Activated B cell treated with CpG ODN at 0.5 μM for 24 hours (primary cell): ENCODE results near the gene SNAP25. TPM values are rescaled to one million over a fixed set of nuclear protein-coding genes. Genes with fewer than 3 reads are reported as not detected.

Experiments used
- ATAC-seq: fragments of 200-7000 bp; cut with Tn5 transposase; one replicate; pipeline ENCODE4 v1.10.0; 2021; ENCODE audit warnings: low read depth, mild to moderate bottlenecking, moderate library complexity
- CTCF ChIA-PET: fragments of 350-600 bp; sonication (Branson Sonifier 250); formaldehyde crosslinking; loops from one replicate; lab custom pipeline; 2021; ENCODE audit warnings: antibody characterized with exemption; lab: Charles Lee
- POLR2A ChIA-PET: fragments of 350-600 bp; sonication (Branson Sonifier 250); formaldehyde crosslinking; loops from one replicate; lab custom pipeline; 2021; ENCODE audit warnings: antibody characterized with exemption; lab: Charles Lee
- DNase-seq: peaks from one replicate; pipeline ENCODE4 v3.0.0; 2022
- H3K27ac Mint-ChIP-seq: one replicate; pipeline ENCODE4 v1.8.0; 2020; ENCODE audit warnings: mixed read lengths
- H3K27me3 Mint-ChIP-seq: one replicate; pipeline ENCODE4 v1.8.0; 2021; ENCODE audit warnings: mixed read lengths
- H3K36me3 Mint-ChIP-seq: one replicate; pipeline ENCODE4 v1.8.0; 2021; ENCODE audit warnings: low read depth, mixed read lengths
- H3K4me1 Mint-ChIP-seq: one replicate; pipeline ENCODE4 v1.8.0; 2021; ENCODE audit warnings: mixed read lengths
- H3K4me3 Mint-ChIP-seq: one replicate; pipeline ENCODE4 v1.8.0; 2020; ENCODE audit warnings: mild to moderate bottlenecking, mixed read lengths
- H3K9me3 Mint-ChIP-seq: one replicate; pipeline ENCODE4 v1.8.0; 2020; ENCODE audit warnings: mixed read lengths
- CTCF ChIP-seq: fragments of 200-600 bp; IDR thresholded peaks from one replicate; pipeline ENCODE4 v1.8.0; 2022; ENCODE audit warnings: antibody characterized with exemption, mild to moderate bottlenecking
- intact Hi-C: fragments of 100-400 bp; cut with micrococcal nuclease; formaldehyde crosslinking; loops from one replicate; pipeline ENCODE4 v1.15.1; 2024
- total RNA-seq: library from RNA; stranded (reverse); gene quantifications from 2 replicates; pipeline ENCODE4 v1.2.3, GENCODE V29; 2022

Gene SNAP25
- total RNA-seq: not detected in 2 replicates

GRCh38 chr20:10218536-10219451 lies at the start of gene SNAP25:
TSS of gene SNAP25 (plus strand) at chr20:10218830. CDS start at chr20:10275492, 56,662 bp downstream.
- ChIA-PET POLR2A (no interaction called here), CTCF (no interaction called here)
- peaks cover 14% of the 10 kb centered on the region for H3K4me1 Mint-ChIP-seq
- no peaks in the 10 kb centered on the region for H3K36me3 Mint-ChIP-seq
- H3K9me3 Mint-ChIP-seq: peaks cover 1% of the 10 kb centered on the region
- H3K27me3 Mint-ChIP-seq: peaks cover 57% of the 10 kb centered on the region
- H3K27ac Mint-ChIP-seq: no peak within 1 kb of the TSS
- intact Hi-C loops: loop anchor here (10.0 kb wide), 2 partner anchors 216 to 456 kb away; partner anchors contain the start of genes JAG1, MKKS and SLX4IP
- no peak for TF ChIP-seq CTCF
- ATAC-seq (no peak), DNase-seq (no peak)
- peak within 1 kb of the TSS; percentile 69 for H3K4me3 Mint-ChIP-seq

GRCh38 chr20:10169752-10170151 lies 48.9 kb upstream of the SNAP25 start:
- no peak overlapping the region for H3K4me3 Mint-ChIP-seq

GRCh38 chr20:10170261-10170660 lies 48.4 kb upstream of the SNAP25 start:
- ATAC-seq: no peak
- Mint-ChIP-seq H3K36me3 (no peaks in the 10 kb centered on the region), H3K27ac (no peak overlapping the region), H3K4me1 (peaks cover 4% of the 10 kb centered on the region), H3K9me3 (peaks cover 13% of the 10 kb centered on the region), H3K4me3 (no peak overlapping the region), H3K27me3 (peaks cover 27% of the 10 kb centered on the region)
- intact Hi-C loops: no loop called here
- ChIA-PET CTCF (no interaction called here), POLR2A (no interaction called here)
- no peak for TF ChIP-seq CTCF
- DNase-seq: no peak

More at GRCh38 chr20:10169752-10170151, 48.9 kb upstream of the SNAP25 start:
- DNase-seq: no peak
- H3K27ac Mint-ChIP-seq: no peak overlapping the region
- H3K9me3 Mint-ChIP-seq: peaks cover 13% of the 10 kb centered on the region
- POLR2A ChIA-PET: no interaction called here
- no peak for TF ChIP-seq CTCF
- CTCF ChIA-PET: no interaction called here
- peaks cover 4% of the 10 kb centered on the region for H3K4me1 Mint-ChIP-seq
- no peaks in the 10 kb centered on the region for H3K36me3 Mint-ChIP-seq
- intact Hi-C loops: no loop called here
- peaks cover 27% of the 10 kb centered on the region for H3K27me3 Mint-ChIP-seq
- no peak for ATAC-seq

- intact Hi-C loops: no loop called here
- peaks cover 27% of the 10 kb centered on the region for H3K27me3 Mint-ChIP-seq
- TF ChIP-seq CTCF: no peak
- H3K36me3 Mint-ChIP-seq: no peaks in the 10 kb centered on the region
- peak overlapping the region; percentile 48 for H3K4me3 Mint-ChIP-seq
- H3K4me1 Mint-ChIP-seq: peaks cover 4% of the 10 kb centered on the region
- ChIA-PET POLR2A (no interaction called here), CTCF (no interaction called here)
- peaks cover 9% of the 10 kb centered on the region for H3K9me3 Mint-ChIP-seq
- no peak for ATAC-seq
- H3K27ac Mint-ChIP-seq: no peak overlapping the region
- DNase-seq: no peak
Measured at GRCh38 chr20:10171864-10172751, 46.5 kb upstream of the SNAP25 start.
